Measurements from ENCODE around the gene PVALEF. TPM values are rescaled to one million over a fixed set of nuclear protein-coding genes. Genes with fewer than 3 reads are reported as not detected.

PVALEF gene
- total and polyA plus RNA-seq, 2 of the 13 experiments (the other 11 are each of a cell fraction or from before 2014, with no cell fraction given), result 0.18 TPM

DNA sequence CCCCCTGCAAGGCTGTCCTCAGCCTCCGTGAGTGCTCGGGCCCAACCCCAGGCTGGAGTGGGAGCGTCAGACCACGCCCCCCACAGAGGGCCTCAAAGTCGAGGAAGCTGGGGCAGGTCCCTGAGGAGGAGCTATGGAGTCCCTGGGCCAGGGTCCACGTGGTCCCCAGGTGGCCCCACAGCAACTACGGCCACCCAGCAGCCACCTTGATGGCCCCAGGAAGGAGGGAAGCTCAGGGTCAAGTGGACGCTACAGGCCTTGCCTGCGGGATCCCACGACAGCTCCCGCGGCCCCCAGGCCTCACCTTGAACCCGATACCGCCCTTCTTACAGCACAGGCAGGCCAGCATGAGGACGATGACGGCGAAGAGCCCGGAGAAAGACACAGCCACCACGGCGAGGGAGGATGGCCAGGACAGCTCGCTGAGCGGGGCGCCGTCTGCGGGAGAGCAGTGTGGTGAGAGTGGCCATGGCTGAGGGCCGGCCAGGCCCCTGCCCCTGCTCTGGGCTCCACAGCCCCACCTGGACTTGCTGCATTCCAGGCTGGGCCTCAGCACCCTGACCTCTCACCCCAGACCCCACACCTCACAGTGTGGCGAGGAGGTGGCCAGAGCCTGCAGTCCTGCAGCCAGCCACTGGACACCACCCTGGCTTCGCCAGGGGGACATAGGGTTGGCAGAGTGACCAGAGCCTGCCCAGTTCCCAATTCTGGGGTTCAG, 31.1 kb upstream of the PVALEF start (continued):
- TF ChIP-seq, protein P1, sequence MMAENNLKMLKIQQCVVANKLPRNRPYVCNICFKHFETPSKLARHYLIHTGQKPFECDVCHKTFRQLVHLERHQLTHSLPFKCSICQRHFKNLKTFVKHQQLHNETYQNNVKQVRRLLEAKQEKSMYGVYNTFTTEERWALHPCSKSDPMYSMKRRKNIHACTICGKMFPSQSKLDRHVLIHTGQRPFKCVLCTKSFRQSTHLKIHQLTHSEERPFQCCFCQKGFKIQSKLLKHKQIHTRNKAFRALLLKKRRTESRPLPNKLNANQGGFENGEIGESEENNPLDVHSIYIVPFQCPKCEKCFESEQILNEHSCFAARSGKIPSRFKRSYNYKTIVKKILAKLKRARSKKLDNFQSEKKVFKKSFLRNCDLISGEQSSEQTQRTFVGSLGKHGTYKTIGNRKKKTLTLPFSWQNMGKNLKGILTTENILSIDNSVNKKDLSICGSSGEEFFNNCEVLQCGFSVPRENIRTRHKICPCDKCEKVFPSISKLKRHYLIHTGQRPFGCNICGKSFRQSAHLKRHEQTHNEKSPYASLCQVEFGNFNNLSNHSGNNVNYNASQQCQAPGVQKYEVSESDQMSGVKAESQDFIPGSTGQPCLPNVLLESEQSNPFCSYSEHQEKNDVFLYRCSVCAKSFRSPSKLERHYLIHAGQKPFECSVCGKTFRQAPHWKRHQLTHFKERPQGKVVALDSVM (CRISPR knock-in tag; IDR thresholded peaks at IDR 0.05), result no peak
- TF ChIP-seq ZNF781 (CRISPR knock-in tag; IDR thresholded peaks at IDR 0.05; ENCODE audit: borderline replicate concordance, not compliant biosample characterization) (no peak), ZMYM2 (CRISPR knock-in tag; IDR thresholded peaks at IDR 0.05) (no peak), RXRA (CRISPR knock-in tag; IDR thresholded peaks at IDR 0.05) (peak; percentile 74), MZF1 (CRISPR knock-in tag; IDR thresholded peaks at IDR 0.05; ENCODE audit: borderline replicate concordance) (no peak), KDM5B (CRISPR knock-in tag; IDR thresholded peaks at IDR 0.05; ENCODE audit: borderline replicate concordance) (peak; percentile 57), NPAS2 (CRISPR knock-in tag; IDR thresholded peaks at IDR 0.05; ENCODE audit: borderline replicate concordance) (no peak), IKZF4 (CRISPR knock-in tag; IDR thresholded peaks at IDR 0.05; ENCODE audit: borderline replicate concordance, low read depth, not compliant biosample characterization) (peak; percentile 36), ZNF546 (CRISPR knock-in tag; conservative IDR thresholded peaks at IDR 0.05) (0 out of 2 replicates have a peak, but pooled peaks have one; percentile 30), AGO2 (optimal IDR thresholded peaks at IDR 0.05; ENCODE audit: low read depth, low read length) (no peak), NONO (IDR thresholded peaks at IDR 0.05) (no peak), NONO (CRISPR knock-in tag; conservative IDR thresholded peaks at IDR 0.05) (peak; percentile 6; the same call in 1 of the 2 replicates), MYC (CRISPR knock-in tag; IDR thresholded peaks at IDR 0.05; ENCODE audit: borderline replicate concordance) (peak; percentile 66; the same call in 1 of the 2 replicates)
- TF ChIP-seq, protein P2, sequence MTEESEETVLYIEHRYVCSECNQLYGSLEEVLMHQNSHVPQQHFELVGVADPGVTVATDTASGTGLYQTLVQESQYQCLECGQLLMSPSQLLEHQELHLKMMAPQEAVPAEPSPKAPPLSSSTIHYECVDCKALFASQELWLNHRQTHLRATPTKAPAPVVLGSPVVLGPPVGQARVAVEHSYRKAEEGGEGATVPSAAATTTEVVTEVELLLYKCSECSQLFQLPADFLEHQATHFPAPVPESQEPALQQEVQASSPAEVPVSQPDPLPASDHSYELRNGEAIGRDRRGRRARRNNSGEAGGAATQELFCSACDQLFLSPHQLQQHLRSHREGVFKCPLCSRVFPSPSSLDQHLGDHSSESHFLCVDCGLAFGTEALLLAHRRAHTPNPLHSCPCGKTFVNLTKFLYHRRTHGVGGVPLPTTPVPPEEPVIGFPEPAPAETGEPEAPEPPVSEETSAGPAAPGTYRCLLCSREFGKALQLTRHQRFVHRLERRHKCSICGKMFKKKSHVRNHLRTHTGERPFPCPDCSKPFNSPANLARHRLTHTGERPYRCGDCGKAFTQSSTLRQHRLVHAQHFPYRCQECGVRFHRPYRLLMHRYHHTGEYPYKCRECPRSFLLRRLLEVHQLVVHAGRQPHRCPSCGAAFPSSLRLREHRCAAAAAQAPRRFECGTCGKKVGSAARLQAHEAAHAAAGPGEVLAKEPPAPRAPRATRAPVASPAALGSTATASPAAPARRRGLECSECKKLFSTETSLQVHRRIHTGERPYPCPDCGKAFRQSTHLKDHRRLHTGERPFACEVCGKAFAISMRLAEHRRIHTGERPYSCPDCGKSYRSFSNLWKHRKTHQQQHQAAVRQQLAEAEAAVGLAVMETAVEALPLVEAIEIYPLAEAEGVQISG (CRISPR knock-in tag; IDR thresholded peaks at IDR 0.05), result no peak
- TF ChIP-seq, protein P3, sequence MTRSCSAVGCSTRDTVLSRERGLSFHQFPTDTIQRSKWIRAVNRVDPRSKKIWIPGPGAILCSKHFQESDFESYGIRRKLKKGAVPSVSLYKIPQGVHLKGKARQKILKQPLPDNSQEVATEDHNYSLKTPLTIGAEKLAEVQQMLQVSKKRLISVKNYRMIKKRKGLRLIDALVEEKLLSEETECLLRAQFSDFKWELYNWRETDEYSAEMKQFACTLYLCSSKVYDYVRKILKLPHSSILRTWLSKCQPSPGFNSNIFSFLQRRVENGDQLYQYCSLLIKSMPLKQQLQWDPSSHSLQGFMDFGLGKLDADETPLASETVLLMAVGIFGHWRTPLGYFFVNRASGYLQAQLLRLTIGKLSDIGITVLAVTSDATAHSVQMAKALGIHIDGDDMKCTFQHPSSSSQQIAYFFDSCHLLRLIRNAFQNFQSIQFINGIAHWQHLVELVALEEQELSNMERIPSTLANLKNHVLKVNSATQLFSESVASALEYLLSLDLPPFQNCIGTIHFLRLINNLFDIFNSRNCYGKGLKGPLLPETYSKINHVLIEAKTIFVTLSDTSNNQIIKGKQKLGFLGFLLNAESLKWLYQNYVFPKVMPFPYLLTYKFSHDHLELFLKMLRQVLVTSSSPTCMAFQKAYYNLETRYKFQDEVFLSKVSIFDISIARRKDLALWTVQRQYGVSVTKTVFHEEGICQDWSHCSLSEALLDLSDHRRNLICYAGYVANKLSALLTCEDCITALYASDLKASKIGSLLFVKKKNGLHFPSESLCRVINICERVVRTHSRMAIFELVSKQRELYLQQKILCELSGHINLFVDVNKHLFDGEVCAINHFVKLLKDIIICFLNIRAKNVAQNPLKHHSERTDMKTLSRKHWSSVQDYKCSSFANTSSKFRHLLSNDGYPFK (CRISPR knock-in tag; IDR thresholded peaks at IDR 0.05; ENCODE audit: borderline replicate concordance), result 0 out of 2 replicates have a peak, but pooled peaks have one; percentile 22
